22Rv1 (cell line): ENCODE measurements around the gene C6orf163.
A peak's percentile ranks its signal among the peaks of the same experiment; 100 is the strongest.

ENCODE experiments used
- H3K27ac ChIP-seq: fragments of 450-650 bp; 2 replicates; pipeline ENCODE4 v1.5.1; 2017
- CTCF ChIP-seq: fragments of 450-650 bp; IDR thresholded peaks from 2 replicates; pipeline ENCODE4 v1.5.1; 2017; ENCODE audit warnings: mild to moderate bottlenecking
- ZFX ChIP-seq: fragments of 450-650 bp; IDR thresholded peaks from 2 replicates; pipeline ENCODE4 v1.6.1; 2017; ENCODE audit warnings: antibody characterized with exemption, borderline replicate concordance

The C6orf163 gene

GRCh38 chr6:87393026-87393622, 48.5 kb downstream of the C6orf163 start:
- no peak overlapping the region for H3K27ac ChIP-seq
- TF ChIP-seq CTCF (peak; percentile 83), ZFX (no peak)

DNA sequence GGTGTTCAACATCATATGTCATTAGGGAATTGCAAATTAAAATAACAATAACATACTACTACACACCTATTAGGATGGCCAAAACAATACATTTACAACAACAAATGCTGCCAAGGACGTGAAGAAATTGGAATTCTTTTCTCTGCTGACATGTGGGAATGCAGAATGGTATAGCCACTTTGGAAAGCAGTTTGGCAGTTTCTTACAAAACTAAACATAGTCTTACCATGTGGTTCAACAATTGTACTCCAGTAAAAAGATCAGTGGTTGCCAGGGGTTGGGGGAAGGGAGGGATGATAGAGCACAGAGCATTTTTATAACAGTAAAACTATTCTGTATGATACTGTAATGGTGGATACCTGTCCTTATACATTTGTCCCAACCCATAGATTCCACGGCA, 50.8 kb downstream of the C6orf163 start:
- TF ChIP-seq CTCF, result no peak
- TF ChIP-seq ZFX, result no peak
- no peak overlapping the region for H3K27ac ChIP-seq

DNA sequence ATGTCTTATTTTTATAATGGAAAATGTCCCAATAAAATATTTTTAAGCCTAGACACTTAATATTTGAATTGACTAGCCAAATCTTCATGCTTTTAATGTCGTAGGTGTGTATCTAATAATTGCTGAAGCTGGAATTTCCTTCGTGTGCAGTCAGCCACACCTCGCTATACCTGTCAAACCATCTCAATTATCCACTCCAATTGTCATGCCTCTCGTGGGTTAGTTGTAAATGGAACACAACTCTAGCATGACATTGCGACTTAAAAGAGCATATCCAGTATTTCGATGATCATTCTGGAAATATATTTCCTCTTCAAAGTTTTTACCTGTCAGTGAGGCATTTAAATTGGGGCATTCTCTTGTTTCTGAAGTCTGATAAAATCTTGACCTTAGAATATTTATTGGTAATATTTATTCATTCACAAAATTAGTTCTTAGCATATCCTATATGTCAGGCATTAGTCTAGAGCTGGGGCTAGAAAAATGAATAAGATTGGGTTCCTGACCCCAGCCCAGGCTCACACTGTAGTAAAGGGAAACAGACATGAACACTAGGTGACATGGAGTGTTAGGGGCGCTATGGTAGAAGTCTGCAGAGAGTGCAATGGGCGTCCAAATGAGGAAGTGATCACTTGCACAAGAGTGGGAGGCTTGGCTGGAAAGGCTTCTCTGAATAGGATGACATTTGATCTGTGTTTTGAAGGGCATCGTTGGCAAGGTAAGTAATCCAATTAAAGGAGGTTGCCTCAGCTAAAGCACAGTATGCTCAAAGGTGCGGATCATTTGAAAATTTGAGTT, 52.2 kb downstream of the C6orf163 start:
- TF ChIP-seq CTCF, result no peak
- no peak for TF ChIP-seq ZFX
- no peak overlapping the region for H3K27ac ChIP-seq

GRCh38 chr6:87397656-87398055, 53.0 kb downstream of the C6orf163 start:
- no peak overlapping the region for H3K27ac ChIP-seq
- TF ChIP-seq ZFX, result no peak
- no peak for TF ChIP-seq CTCF

- TF ChIP-seq CTCF (no peak), ZFX (no peak)
- H3K27ac ChIP-seq, result no peak overlapping the region
Measured at GRCh38 chr6:87401832-87402231, 57.2 kb downstream of the C6orf163 start.

- peak overlapping the region; percentile 67 for H3K27ac ChIP-seq
- TF ChIP-seq ZFX (no peak), CTCF (no peak)
Measured at GRCh38 chr6:87407561-87407900, 62.9 kb downstream of the C6orf163 start.
